Glomerular visceral epithelial cell (primary cell): Measurements from ENCODE around the gene ACACA.
"Not testable (repeated sequence)": the region's sequence is repeated elsewhere in the genome, so short reads cannot be mapped to it uniquely, and the experiment has no call there.

ENCODE experiments used
- DNase-seq: peaks from one replicate; pipeline ENCODE4 v3.0.0-alpha.2; 2016; ENCODE audit errors: extremely low spot score

ACACA gene

GRCh38 chr17:37177254-37177870 lies 229.3 kb downstream of the ACACA start:
- no peak for DNase-seq

- peak; percentile 28 for DNase-seq
These were observed 229.9 kb downstream of the ACACA start for GRCh38 chr17:37176723-37177122.

GRCh38 chr17:37174205-37174604 lies 232.4 kb downstream of the ACACA start:
- DNase-seq: peak; percentile 27

GRCh38 chr17:37170881-37171425 lies 235.7 kb downstream of the ACACA start:
- DNase-seq: no peak

GRCh38 chr17:37168731-37169353 lies 237.8 kb downstream of the ACACA start:
- no peak for DNase-seq

GRCh38 chr17:37167756-37168155 lies 238.9 kb downstream of the ACACA start:
- DNase-seq: no peak

GRCh38 chr17:37164057-37164456 lies 242.6 kb downstream of the ACACA start:
- no peak for DNase-seq

GRCh38 chr17:37162800-37163199 lies 243.8 kb downstream of the ACACA start:
- no peak for DNase-seq

- DNase-seq: peak; percentile 17
These were observed 245.7 kb downstream of the ACACA start for GRCh38 chr17:37160944-37161343.

- no peak for DNase-seq
These were observed 248.3 kb downstream of the ACACA start for GRCh38 chr17:37158290-37158689.

- no peak for DNase-seq
These were observed 258.5 kb downstream of the ACACA start for GRCh38 chr17:37148156-37148555.

- DNase-seq: peak; percentile 12
These were observed 259.3 kb downstream of the ACACA start for GRCh38 chr17:37147301-37147812.

GRCh38 chr17:37146086-37147064 lies 260.3 kb downstream of the ACACA start:
- no peak for DNase-seq

GRCh38 chr17:37144075-37144701 lies 262.4 kb downstream of the ACACA start:
- DNase-seq: no peak

GRCh38 chr17:37143558-37143957 lies 263.1 kb downstream of the ACACA start:
- DNase-seq: not testable (repeated sequence)

- DNase-seq: no peak
These were observed 264.2 kb downstream of the ACACA start for GRCh38 chr17:37142294-37142896.

GRCh38 chr17:37138571-37139120 lies 268.0 kb downstream of the ACACA start:
- no peak for DNase-seq

- no peak for DNase-seq
These were observed 268.6 kb downstream of the ACACA start for GRCh38 chr17:37137906-37138514.

- no peak for DNase-seq
These were observed 269.5 kb downstream of the ACACA start for GRCh38 chr17:37137070-37137610.

- DNase-seq: no peak
These were observed 271.1 kb downstream of the ACACA start for GRCh38 chr17:37135576-37135975.
